SK-N-MC (cell line): ENCODE results near the gene SPINDOC.
"Not testable (repeated sequence)": the region's sequence is repeated elsewhere in the genome, so short reads cannot be mapped to it uniquely, and the experiment has no call there.

Experiments
- EZH2 ChIP-seq: fragments of 200-600 bp; sonication (generic); IDR thresholded peaks from one replicate; pipeline ENCODE4 v1.6.1; 2017; ENCODE audit warnings: antibody characterized with exemption
- POLR2AphosphoS5 ChIP-seq: IDR thresholded peaks from 2 replicates; pipeline ENCODE4 v1.6.1; 2012; ENCODE audit warnings: mild to moderate bottlenecking, low read depth, low read length, borderline replicate concordance

- not testable (repeated sequence) for TF ChIP-seq POLR2AphosphoS5, EZH2
Measured at GRCh38 chr11:63771741-63772318, 41.4 kb upstream of the SPINDOC start.
